ENCODE measurements around the gene KRT38. TPM values are rescaled to one million over a fixed set of nuclear protein-coding genes. Genes with fewer than 3 reads are reported as not detected.

Gene KRT38
- total RNA-seq, 1 donor from 2014 or later, result not detected

DNA sequence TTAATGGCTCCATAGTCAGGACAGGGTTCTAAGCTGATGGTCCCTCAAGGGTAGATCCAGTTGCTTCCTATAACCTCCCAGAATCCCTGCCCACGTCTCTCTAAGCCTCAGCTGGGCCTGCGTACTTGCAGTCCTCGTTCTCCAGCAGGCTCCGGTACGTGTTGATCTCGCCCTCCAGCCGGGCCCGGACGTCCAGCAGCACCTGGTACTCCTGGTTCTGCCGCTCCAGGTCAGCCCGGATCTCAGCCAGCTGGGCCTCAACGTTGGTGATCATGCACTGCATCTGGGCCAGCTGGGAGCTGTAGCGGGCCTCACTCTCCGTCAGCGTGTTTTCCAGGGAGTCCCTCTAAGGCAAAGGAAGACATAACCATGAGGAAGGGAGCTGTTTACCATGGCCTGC is 21.9 kb upstream of the KRT38 start:
- no peak overlapping the region for H3K27ac ChIP-seq (replicated peaks)
- H3K4me3 ChIP-seq, result no peak overlapping the region
- H3K27me3 ChIP-seq (ENCODE audit: low read depth), result peaks cover 83% of the 10 kb centered on the region
- no peaks in the 10 kb centered on the region for H3K36me3 ChIP-seq
- no peak for DNase-seq
- TF ChIP-seq, protein P1, sequence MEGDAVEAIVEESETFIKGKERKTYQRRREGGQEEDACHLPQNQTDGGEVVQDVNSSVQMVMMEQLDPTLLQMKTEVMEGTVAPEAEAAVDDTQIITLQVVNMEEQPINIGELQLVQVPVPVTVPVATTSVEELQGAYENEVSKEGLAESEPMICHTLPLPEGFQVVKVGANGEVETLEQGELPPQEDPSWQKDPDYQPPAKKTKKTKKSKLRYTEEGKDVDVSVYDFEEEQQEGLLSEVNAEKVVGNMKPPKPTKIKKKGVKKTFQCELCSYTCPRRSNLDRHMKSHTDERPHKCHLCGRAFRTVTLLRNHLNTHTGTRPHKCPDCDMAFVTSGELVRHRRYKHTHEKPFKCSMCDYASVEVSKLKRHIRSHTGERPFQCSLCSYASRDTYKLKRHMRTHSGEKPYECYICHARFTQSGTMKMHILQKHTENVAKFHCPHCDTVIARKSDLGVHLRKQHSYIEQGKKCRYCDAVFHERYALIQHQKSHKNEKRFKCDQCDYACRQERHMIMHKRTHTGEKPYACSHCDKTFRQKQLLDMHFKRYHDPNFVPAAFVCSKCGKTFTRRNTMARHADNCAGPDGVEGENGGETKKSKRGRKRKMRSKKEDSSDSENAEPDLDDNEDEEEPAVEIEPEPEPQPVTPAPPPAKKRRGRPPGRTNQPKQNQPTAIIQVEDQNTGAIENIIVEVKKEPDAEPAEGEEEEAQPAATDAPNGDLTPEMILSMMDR (IDR thresholded peaks at IDR 0.05; ENCODE audit: borderline replicate concordance), result no peak
- intact Hi-C loops (cut with micrococcal nuclease), result no loop called here
- H3K9me3 ChIP-seq (replicated peaks), result peaks cover 3% of the 10 kb centered on the region
- H3K4me1 ChIP-seq, result peaks cover 15% of the 10 kb centered on the region

DNA sequence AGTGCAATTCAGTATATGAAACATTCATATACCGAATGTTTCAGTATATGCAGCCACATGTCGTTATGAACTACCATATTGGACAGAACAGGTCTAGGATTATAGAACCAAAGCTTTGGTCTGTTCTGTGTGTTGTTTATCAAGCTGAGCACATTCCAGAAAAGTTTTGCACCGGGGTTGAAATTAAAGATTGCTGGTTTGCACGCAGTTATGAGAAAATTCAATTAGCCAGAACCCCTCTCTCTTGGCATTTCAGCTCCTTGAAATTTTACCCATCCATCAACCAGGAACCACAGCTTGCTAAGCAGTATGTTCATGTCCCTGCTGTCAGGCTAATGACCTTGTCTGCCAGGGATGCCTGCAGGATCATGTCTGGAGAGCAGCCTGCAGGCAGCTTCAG is 16.9 kb upstream of the KRT38 start:
- intact Hi-C loops (cut with micrococcal nuclease), result no loop called here
- Histone ChIP-seq H3K27ac (replicated peaks) (no peak overlapping the region), H3K9me3 (replicated peaks) (no peaks in the 10 kb centered on the region), H3K36me3 (no peaks in the 10 kb centered on the region), H3K27me3 (ENCODE audit: low read depth) (peaks cover 98% of the 10 kb centered on the region), H3K4me3 (no peak overlapping the region), H3K4me1 (no peaks in the 10 kb centered on the region)
- TF ChIP-seq, protein P1 (IDR thresholded peaks at IDR 0.05; ENCODE audit: borderline replicate concordance), result no peak
- no peak for DNase-seq

DNA sequence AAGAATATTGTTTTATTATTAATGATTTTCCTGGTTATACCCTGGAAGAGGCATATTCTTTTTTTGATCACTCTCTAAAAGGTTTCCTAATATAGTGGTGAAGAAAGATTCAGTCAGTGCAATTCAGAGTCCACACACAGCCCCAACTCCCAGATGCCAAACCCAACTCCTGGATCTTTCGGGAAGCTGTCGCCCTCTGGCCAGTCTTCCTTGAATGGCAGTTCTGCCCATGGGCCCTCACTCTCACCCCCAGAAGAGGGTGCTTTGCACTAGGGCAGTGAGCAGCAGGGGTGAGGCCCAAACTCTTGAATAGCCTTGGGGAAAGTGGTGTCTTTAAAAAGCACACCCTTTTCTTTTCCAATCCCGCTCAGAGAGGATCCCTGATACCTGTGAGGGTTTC is 15.4 kb upstream of the KRT38 start:
- no peaks in the 10 kb centered on the region for H3K36me3 ChIP-seq
- TF ChIP-seq, protein P1 (IDR thresholded peaks at IDR 0.05; ENCODE audit: borderline replicate concordance), result no peak
- peaks cover 10% of the 10 kb centered on the region for H3K9me3 ChIP-seq (replicated peaks)
- intact Hi-C loops (cut with micrococcal nuclease), result no loop called here
- peaks cover 98% of the 10 kb centered on the region for H3K27me3 ChIP-seq (ENCODE audit: low read depth)
- H3K4me1 ChIP-seq, result no peaks in the 10 kb centered on the region
- H3K27ac ChIP-seq (replicated peaks), result no peak overlapping the region
- DNase-seq, result no peak
- no peak overlapping the region for H3K4me3 ChIP-seq

DNA sequence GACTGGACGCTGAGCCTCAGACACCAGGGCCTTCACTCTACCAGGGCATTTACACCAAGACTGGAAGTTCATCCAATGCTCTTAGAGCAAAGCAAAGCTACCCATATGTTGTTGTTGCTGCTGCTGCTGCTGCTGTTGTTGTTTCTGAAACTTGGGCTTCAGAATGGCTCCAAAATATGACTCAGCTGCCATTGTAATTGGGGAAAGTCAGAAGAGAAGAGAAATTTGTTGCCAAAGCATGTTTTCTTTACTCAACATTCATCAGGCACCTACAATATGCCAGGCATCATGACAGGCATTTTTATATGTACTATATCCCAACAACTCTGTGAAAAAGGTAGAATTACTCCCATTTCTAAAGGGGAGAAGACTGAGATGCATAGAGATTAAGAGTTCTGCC is 14.5 kb upstream of the KRT38 start:
- Histone ChIP-seq H3K27me3 (ENCODE audit: low read depth) (peaks cover 98% of the 10 kb centered on the region), H3K4me3 (no peak overlapping the region), H3K9me3 (replicated peaks) (peaks cover 19% of the 10 kb centered on the region), H3K27ac (replicated peaks) (no peak overlapping the region), H3K4me1 (no peaks in the 10 kb centered on the region), H3K36me3 (no peaks in the 10 kb centered on the region)
- TF ChIP-seq, protein P1 (IDR thresholded peaks at IDR 0.05; ENCODE audit: borderline replicate concordance), result no peak
- no peak for DNase-seq
- intact Hi-C loops (cut with micrococcal nuclease), result no loop called here

DNA sequence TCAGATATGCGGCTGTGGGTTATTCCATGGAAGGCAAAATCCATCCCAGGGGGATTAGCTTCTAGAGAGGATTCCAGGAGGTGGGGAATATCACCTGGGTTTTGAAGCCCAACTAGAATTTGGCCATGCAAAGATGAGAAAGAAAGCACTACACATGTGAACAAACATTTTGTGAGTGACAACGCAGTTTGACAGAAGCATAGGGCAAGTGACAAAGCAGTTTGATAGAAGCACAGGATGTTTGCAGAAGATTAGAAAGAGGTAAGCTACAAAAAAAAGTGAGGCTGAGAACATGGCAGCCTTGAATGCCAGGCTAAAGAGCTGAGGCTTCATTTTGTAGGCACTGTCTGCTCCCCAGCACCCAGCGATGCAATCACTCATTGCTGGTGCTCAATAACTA is 12.3 kb upstream of the KRT38 start:
- Histone ChIP-seq H3K27me3 (ENCODE audit: low read depth) (peaks cover 96% of the 10 kb centered on the region), H3K4me1 (no peaks in the 10 kb centered on the region), H3K4me3 (no peak overlapping the region), H3K9me3 (replicated peaks) (peaks cover 19% of the 10 kb centered on the region), H3K36me3 (no peaks in the 10 kb centered on the region), H3K27ac (replicated peaks) (no peak overlapping the region)
- intact Hi-C loops (cut with micrococcal nuclease), result no loop called here
- DNase-seq, result no peak
- TF ChIP-seq, protein P1 (IDR thresholded peaks at IDR 0.05; ENCODE audit: borderline replicate concordance), result no peak

DNA sequence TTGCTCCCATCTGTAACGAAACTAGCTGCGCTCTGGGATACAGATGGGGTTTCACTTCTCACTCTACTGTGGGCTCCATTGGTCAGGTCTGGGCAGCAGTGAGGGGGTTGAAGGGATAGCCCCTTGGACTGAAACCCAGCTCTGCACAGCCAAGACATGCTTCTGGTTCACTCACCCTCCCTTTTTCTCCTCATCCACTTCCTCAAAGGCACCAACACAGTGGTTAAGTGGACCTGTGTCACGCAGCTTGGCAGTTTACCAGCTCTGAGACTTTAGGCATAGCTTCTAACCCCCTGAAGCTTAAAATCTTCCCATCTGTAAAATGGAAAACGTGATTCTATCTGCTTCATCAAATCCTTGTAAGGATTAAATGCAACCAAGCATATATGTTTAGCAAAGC is 11.5 kb upstream of the KRT38 start:
- Histone ChIP-seq H3K9me3 (replicated peaks) (peaks cover 19% of the 10 kb centered on the region), H3K27me3 (ENCODE audit: low read depth) (peaks cover 96% of the 10 kb centered on the region), H3K4me1 (no peaks in the 10 kb centered on the region), H3K27ac (replicated peaks) (no peak overlapping the region), H3K4me3 (no peak overlapping the region), H3K36me3 (no peaks in the 10 kb centered on the region)
- TF ChIP-seq, protein P1 (IDR thresholded peaks at IDR 0.05; ENCODE audit: borderline replicate concordance), result no peak
- intact Hi-C loops (cut with micrococcal nuclease), result no loop called here
- DNase-seq, result no peak

Measured in left ventricle myocardium inferior (tissue), 1 donor.